HG03025 (cell line): ENCODE data around the gene BOD1L1.
A peak's percentile ranks its signal among the peaks of the same experiment; 100 is the strongest.

Experiments used
- ATAC-seq: cut with Tn5 transposase; IDR thresholded peaks from one replicate; pipeline ENCODE4 v1.9.1; 2021; ENCODE audit warnings: mild to moderate bottlenecking, moderate library complexity; ENCODE audit not compliant: unreplicated experiment, low FRiP score

Gene BOD1L1

DNA sequence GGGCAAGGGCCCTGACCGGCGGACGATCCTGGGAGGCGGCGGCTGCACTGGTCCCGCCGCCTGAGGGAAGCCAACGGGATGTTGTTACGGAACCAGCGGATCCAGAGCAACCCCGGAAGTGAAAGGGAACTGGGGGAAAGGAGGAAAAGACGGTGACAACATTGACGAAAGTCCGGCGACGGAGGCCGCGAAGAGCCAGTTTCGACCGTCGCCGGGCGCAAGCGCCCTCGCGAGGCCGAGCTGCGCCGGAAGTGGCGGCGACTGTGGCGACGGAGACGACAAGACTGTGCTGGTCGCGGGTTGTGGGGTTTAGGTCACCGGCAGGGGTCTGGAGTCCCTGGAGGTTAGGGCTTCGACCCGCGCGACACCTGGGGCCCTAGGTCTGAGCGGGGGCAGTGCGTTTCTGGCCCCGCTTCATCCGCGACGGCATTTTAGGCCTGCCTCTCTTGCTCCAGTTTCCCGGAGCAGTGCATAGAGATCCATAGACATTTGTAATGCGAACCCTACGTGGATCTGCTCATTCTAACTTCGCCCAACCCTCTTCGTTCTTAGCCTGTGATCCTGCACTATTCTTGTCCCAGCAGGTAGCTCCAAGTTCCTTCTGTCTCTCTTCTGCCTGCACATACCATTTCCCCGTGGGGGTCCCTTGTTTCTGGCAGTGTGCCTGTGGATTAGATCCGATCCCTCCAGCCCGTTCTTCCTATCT lies at the start of gene BOD1L1:
BOD1L1 (minus strand) TSS at position 120 of the 706 bp plus-strand sequence. CDS start 138 bp downstream, outside the sequence.
- peak; percentile 88 for ATAC-seq

- no peak for ATAC-seq
Observed at GRCh38 chr4:13674971-13675370, 47.4 kb upstream of the BOD1L1 start.

DNA sequence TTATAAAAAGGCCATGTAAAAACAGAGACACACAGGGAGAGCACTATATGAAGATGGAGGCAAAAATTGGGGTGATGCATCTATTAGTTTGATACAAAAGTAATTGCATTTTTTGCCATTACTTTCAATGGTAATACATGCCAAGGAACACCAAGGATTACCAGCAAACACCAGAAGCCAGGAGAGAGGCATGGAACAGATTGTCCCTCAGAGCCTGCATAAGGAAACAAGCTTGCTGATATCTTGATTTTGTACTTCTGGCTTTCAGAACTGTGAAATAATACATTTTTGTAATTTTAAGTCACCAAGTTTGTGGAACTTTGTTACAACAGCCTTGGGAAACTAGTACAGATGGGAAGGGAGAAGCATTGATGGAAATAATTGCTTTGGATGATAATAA lies 45.6 kb upstream of the BOD1L1 start:
- no peak for ATAC-seq

GRCh38 chr4:13670456-13671160 lies 43.1 kb upstream of the BOD1L1 start:
- ATAC-seq, result no peak

- ATAC-seq, result no peak
Observed at GRCh38 chr4:13665701-13666660, 38.5 kb upstream of the BOD1L1 start.

- ATAC-seq, result no peak
Observed at GRCh38 chr4:13659341-13660070, 32.0 kb upstream of the BOD1L1 start.

DNA sequence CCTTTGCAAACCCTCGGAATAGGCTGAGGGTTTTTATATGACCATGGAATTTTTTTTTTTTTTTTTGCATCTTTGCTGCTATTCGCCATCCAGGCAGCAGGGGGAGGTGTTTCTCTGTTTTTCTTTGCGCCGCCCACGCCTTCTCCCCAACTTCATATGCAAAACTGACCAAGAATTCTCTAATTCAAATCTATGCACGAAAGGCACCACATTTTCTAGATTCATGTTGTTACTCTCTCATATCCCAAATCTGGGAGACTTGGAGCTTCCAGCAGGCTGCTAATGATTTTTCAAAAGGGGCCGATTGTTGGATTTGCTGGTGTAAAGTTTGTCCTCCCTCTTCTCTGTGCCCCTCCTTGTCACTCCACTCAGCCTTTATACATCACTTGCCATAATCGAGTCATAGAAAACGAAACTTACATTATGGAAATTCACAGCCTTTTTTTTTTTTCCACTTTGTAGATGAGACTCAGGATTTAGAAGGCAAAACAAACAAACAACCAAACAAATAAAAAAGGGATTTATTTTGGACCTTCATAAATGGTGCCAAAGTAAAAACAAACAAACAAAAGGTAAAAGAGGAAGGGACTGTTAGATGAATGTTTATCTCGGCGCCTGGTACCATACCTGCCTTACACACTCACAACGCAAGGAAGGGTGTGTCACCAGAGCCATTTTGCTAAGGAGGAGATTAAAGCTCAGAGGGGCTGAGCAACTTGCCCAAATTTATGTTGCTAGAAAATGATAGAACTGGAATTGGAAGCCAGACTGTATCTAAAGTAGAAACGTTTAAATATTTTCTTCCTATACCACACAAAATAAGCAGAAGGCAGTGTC lies 29.3 kb upstream of the BOD1L1 start:
- ATAC-seq, result no peak

DNA sequence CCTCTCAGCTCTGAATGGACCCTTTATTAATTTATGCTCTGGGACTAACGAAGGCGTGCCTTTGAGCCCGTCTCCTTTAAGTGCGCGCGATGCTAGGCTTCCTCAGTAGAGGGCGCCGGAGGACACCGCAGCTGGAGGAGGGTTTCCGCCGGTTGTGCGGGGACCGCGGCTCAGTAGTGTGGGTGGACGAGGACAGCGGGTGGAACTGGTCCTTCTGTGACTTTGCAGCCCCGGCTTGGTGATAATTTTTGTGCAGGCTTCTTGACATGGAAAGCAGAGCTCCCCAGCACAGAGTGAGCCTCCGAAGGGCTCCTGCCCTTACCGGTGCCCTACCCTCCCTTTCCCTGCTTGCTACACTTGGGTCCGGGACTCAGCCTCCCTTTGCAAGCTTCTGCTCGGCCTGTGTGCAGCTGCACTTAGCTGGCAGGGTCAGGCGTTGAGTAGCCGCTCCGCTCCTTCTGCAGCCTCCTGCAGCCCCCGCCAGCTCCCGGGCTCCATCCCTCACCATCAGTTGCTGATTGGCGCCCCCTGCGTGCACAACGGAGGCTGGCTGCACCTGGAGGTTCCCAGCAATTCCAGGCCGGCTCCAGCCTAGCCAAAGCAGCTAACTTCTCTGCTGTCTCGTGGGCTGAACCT lies 26.8 kb upstream of the BOD1L1 start:
- peak; percentile 93 for ATAC-seq

DNA sequence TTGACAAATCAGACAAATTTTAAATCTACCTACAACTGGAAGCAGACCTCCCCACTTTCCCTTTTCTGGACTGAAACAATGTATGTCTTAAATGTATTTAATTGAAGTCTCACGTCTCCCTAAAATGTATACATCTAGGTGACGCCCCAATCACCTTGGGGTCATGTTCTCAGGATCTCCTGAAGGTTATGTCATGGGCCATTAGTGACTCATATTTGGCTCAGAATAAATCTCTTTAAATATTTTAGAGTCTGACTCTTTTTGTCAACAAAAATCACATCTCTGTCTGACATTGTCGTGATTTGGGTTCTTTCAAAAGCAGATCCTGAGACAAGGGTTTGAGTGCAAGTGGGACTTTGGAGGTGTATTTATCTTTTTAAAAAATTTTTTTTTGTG lies 26.2 kb upstream of the BOD1L1 start:
- ATAC-seq, result no peak

DNA sequence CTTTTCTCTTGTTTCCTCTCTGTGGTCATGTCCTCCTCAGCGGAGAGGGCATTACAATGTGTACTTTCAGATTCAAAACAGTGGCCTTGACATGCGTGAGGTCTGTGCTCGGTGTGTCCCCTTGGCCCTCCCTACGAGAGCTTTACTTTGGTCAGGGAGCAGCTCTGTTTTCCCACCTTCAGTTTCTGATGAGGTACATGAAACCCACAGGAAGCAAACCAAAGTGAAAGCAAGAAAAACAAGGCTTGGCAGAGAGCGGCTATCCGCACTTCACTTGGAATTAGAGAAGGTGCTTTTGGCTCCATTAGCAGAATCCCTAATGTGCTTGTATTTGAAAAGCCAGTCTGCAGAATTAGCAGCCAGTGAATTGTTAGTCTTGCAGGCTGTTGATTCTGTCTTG lies 19.5 kb upstream of the BOD1L1 start:
- ATAC-seq, result no peak

DNA sequence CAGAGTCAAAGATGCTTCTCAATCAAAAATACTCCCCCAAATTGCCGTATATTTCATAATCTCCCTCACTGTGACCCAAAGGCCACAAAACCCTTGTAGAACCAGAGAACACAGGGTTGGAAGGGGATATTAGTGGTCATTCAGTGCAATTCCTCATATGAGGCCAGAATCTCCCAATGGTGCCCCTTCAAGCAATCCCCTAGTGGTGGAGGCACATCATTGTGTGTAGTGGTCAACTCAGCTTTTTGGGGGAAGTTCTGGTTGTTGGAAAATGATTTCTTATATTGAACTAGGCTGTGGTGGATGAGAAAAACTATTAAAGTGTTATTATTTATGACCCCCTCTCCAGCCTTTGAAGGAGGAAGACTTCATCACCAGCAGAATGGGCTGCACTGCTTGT lies 17.6 kb upstream of the BOD1L1 start:
- ATAC-seq, result no peak

DNA sequence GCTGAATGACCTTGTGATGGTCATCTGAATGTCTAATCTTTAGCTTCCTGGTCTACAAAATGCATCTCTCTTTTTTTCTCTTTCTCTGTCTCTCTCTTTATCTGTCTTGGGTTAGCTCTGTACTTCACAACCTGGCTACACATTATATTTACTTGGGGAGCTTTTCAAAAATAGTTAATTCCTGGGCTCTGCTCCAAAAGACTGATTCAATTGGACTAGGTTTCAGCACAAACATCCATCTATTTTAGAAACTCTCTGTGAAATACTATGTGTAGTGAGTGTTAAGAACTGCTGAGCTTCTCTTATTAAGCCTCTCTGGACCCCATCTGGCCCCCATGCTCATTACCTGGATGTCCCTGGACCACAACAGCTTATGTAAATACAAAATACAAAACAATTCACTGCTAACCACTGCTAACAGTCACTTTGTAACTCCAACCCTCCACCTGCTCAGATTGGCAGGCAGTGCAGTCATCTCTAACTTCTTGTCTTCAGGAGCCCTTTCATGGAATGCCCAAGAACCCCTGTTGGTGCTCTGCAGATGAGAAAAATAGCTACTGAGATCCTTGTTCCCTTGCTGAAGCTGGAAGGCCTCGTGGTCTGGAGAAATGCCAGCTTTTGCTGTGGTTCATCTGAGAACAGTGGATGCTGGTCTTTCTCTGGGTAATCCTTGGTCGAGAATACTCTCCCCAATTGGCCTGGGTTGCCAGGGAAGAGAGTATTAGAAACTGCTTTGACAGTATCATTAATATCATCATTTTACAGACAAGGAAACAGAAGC lies 14.8 kb upstream of the BOD1L1 start:
- ATAC-seq, result no peak

DNA sequence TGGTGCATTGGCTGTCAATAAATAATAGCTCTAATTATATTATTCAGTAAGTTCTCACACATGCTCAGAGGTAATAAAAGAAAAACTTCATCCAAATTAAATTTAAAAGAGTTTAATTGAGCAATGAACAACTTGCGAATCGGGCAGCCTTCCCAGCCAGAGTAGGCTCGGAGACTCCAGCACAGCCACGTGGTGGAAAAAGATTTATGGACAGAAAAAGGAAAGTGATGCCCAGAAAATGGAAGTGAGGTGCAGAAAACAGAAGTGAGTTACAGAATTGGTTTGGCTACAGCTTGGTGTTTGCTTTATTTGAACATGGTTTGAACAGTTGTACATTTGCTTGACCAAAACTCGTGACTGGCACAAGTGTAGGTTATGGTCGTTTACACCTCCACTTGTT lies 13.6 kb upstream of the BOD1L1 start:
- no peak for ATAC-seq

- no peak for ATAC-seq
Observed at GRCh38 chr4:13640149-13640940, 12.8 kb upstream of the BOD1L1 start.

GRCh38 chr4:13635286-13635799 lies 7.8 kb upstream of the BOD1L1 start:
- ATAC-seq, result no peak

GRCh38 chr4:13633671-13634070 lies 6.1 kb upstream of the BOD1L1 start:
- no peak for ATAC-seq

DNA sequence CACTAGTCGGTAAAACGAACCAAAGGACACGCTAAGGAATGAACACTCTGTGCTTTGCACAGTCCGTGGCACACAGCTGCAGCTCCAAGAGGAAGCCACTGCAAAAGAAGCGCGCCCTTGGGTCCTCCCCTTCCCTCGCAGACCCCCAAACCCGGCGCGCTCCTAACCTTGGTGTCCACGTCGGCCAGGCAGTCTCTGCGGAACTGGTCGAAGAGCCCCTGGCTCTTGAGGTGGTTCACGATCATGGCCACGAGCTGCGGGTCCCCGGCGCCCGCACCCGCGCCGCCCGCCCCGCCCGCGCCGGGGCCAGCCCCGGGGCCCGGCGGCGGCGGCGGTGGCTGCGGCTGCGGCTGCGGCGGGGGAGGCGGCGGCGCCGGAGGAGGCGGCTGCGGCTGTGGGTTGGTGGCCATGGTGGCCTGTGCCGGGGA lies 333 bp downstream of the BOD1L1 start:
- peak; percentile 54 for ATAC-seq
